Panc1 (cell line): ENCODE results near the gene CRTC1. TPM values are rescaled to one million over a fixed set of nuclear protein-coding genes. Genes with fewer than 3 reads are reported as not detected.

Source experiments
- ATAC-seq: fragments of 200-7000 bp; cut with Tn5 transposase; 2 replicates; pipeline ENCODE4 v1.9.1; 2020; ENCODE audit warnings: mild to moderate bottlenecking, moderate library complexity
- BruUV-seq: library from RNA; stranded (reverse); fragments of 400-500 nt; replicated peaks from 2 replicates; lab custom pipeline; 2021; lab: Mats Ljungman, UMichigan
- CTCF ChIA-PET: fragments of 300-600 bp; sonication (Branson Sonifier 250); formaldehyde crosslinking; loops from one replicate; lab custom pipeline; 2022; ENCODE audit warnings: antibody characterized with exemption; lab: Charles Lee
- POLR2A ChIA-PET: fragments of 300-600 bp; sonication (Branson Sonifier 250); formaldehyde crosslinking; loops from one replicate; lab custom pipeline; 2022; ENCODE audit warnings: antibody characterized with exemption; lab: Charles Lee
- DNase-seq: peaks from one replicate; pipeline ENCODE4 v3.0.0-alpha.2; 2010; ENCODE audit warnings: low read depth, low spot score
- H3K27ac ChIP-seq: 2 replicates; pipeline ENCODE4 v1.5.1; 2011; ENCODE audit warnings: mild to moderate bottlenecking, low read length, inconsistent platforms
- H3K27me3 ChIP-seq: fragments of 200-500 bp; sonication (Bioruptor generic); 2 replicates; pipeline ENCODE4 v1.6.0; 2014; ENCODE audit warnings: low read length, inconsistent platforms; ENCODE audit not compliant: control insufficient read depth, insufficient read depth
- H3K36me3 ChIP-seq: fragments of 200-500 bp; sonication (Bioruptor generic); 2 replicates; pipeline ENCODE4 v1.5.1; 2014; ENCODE audit warnings: inconsistent platforms, mild to moderate bottlenecking, low read length, moderate library complexity; ENCODE audit not compliant: control insufficient read depth, insufficient read depth
- H3K4me1 ChIP-seq: 2 replicates; pipeline ENCODE4 v1.5.1; 2011; ENCODE audit warnings: inconsistent platforms, mild to moderate bottlenecking, low read length, moderate library complexity; ENCODE audit not compliant: control insufficient read depth, insufficient read depth
- H3K4me3 ChIP-seq, 2 experiments: 2 replicates each; pipeline ENCODE4 v1.5.1; 2011 to 2012; ENCODE audit warnings: low read depth in 2 of 2, low read length in 2 of 2, mild to moderate bottlenecking in 2 of 2, inconsistent platforms in 1 of 2, moderate library complexity in 1 of 2
- H3K9me3 ChIP-seq: fragments of 200-500 bp; sonication (Bioruptor generic); 2 replicates; pipeline ENCODE4 v1.5.1; 2014; ENCODE audit warnings: low read depth, mild to moderate bottlenecking, inconsistent platforms, low read length, moderate library complexity; ENCODE audit not compliant: control insufficient read depth, insufficient read depth
- POLR2AphosphoS5 ChIP-seq: IDR thresholded peaks from 2 replicates; pipeline ENCODE4 v1.6.1; 2012; ENCODE audit warnings: mild to moderate bottlenecking, low read depth, low read length, moderate library complexity
- SIN3A ChIP-seq: IDR thresholded peaks from 2 replicates; pipeline ENCODE4 v1.6.1; 2012; ENCODE audit warnings: low read depth, mild to moderate bottlenecking, low read length, moderate library complexity, borderline replicate concordance; ENCODE audit not compliant: insufficient read depth
- TCF7L2 ChIP-seq: IDR thresholded peaks from 2 replicates; pipeline ENCODE4 v1.6.1; 2011; ENCODE audit warnings: mild to moderate bottlenecking, low read depth, low read length, inconsistent platforms
- in situ Hi-C: cut with HindIII; loops from 2 replicates; pipeline ENCODE4 v1.10.0; 2016; ENCODE audit warnings: low sequenced_read_pairs, low pct_unique_long_range_greater_than_20kb
- intact Hi-C: fragments of 100-400 bp; cut with micrococcal nuclease; formaldehyde crosslinking; loops from one replicate; pipeline ENCODE4 v1.10.0; 2022; ENCODE audit not compliant: unreplicated experiment
- total RNA-seq: library from RNA; stranded (reverse); gene quantifications from one replicate; pipeline ENCODE4 v1.2.1, GENCODE V29; 2021; ENCODE audit not compliant: unreplicated experiment
- TF ChIP-seq, protein P1 (sequence below): fragments of 450-650 bp; IDR thresholded peaks from 2 replicates; pipeline ENCODE4 v1.5.1; 2017; ENCODE audit warnings: mild to moderate bottlenecking
- TF ChIP-seq, protein P2 (sequence below), 2 experiments: IDR thresholded peaks; 2 replicates each; pipeline ENCODE4 v1.6.1; 2011 to 2012; ENCODE audit warnings: low read depth in 2 of 2, control low read depth in 1 of 2, low read length in 1 of 2, mild to moderate bottlenecking in 1 of 2, moderate library complexity in 1 of 2; ENCODE audit not compliant: insufficient read depth in 1 of 2

The CRTC1 gene
- total RNA-seq, 1 experiment from 2014 or later: 18.2 TPM

DNA sequence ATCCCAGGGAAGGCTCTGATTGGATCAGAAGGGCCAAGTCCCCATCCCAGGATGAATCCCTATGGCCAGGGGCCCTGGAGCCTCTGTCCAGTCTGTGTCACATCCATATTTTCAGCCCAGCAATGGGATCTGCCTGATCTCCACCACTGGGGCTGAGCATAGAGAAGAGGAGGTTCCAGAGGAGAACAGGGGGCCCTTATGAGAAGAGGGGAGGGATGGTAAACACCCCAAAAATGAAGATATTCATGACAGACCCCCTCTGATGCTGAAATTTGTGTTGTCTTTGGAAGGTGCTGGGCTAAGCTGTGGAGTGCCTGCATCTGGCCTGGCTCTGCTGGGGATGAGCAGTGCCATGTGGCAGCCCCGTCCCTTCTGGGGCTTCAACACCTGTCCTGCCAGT lies 32.2 kb upstream of the CRTC1 start:
- POLR2A ChIA-PET: no interaction called here
- CTCF ChIA-PET: no interaction called here
- H3K4me3 ChIP-seq: no peak overlapping the region
- intact Hi-C loops (no loop called here), in situ Hi-C loops (no loop called here)
- no peaks in the 10 kb centered on the region for H3K36me3 ChIP-seq
- H3K27ac ChIP-seq: no peak overlapping the region
- ATAC-seq (0 out of 2 replicates have a peak, but pooled peaks have one; percentile 25), DNase-seq (no peak)
- H3K27me3 ChIP-seq: no peaks in the 10 kb centered on the region
- BruUV-seq: no TSS peak
- TF ChIP-seq POLR2AphosphoS5: no peak
- no peak for TF ChIP-seq TCF7L2
- TF ChIP-seq, protein P1, sequence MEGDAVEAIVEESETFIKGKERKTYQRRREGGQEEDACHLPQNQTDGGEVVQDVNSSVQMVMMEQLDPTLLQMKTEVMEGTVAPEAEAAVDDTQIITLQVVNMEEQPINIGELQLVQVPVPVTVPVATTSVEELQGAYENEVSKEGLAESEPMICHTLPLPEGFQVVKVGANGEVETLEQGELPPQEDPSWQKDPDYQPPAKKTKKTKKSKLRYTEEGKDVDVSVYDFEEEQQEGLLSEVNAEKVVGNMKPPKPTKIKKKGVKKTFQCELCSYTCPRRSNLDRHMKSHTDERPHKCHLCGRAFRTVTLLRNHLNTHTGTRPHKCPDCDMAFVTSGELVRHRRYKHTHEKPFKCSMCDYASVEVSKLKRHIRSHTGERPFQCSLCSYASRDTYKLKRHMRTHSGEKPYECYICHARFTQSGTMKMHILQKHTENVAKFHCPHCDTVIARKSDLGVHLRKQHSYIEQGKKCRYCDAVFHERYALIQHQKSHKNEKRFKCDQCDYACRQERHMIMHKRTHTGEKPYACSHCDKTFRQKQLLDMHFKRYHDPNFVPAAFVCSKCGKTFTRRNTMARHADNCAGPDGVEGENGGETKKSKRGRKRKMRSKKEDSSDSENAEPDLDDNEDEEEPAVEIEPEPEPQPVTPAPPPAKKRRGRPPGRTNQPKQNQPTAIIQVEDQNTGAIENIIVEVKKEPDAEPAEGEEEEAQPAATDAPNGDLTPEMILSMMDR: no peak
- TF ChIP-seq, protein P2, sequence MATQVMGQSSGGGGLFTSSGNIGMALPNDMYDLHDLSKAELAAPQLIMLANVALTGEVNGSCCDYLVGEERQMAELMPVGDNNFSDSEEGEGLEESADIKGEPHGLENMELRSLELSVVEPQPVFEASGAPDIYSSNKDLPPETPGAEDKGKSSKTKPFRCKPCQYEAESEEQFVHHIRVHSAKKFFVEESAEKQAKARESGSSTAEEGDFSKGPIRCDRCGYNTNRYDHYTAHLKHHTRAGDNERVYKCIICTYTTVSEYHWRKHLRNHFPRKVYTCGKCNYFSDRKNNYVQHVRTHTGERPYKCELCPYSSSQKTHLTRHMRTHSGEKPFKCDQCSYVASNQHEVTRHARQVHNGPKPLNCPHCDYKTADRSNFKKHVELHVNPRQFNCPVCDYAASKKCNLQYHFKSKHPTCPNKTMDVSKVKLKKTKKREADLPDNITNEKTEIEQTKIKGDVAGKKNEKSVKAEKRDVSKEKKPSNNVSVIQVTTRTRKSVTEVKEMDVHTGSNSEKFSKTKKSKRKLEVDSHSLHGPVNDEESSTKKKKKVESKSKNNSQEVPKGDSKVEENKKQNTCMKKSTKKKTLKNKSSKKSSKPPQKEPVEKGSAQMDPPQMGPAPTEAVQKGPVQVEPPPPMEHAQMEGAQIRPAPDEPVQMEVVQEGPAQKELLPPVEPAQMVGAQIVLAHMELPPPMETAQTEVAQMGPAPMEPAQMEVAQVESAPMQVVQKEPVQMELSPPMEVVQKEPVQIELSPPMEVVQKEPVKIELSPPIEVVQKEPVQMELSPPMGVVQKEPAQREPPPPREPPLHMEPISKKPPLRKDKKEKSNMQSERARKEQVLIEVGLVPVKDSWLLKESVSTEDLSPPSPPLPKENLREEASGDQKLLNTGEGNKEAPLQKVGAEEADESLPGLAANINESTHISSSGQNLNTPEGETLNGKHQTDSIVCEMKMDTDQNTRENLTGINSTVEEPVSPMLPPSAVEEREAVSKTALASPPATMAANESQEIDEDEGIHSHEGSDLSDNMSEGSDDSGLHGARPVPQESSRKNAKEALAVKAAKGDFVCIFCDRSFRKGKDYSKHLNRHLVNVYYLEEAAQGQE (IDR thresholded peaks at IDR 0.05; ENCODE audit: insufficient read depth in 1 of 2, low read depth in 2 of 2, low read length in 1 of 2): no peak
- no peak for TF ChIP-seq SIN3A
- no peaks in the 10 kb centered on the region for H3K9me3 ChIP-seq
- H3K4me1 ChIP-seq: no peaks in the 10 kb centered on the region

DNA sequence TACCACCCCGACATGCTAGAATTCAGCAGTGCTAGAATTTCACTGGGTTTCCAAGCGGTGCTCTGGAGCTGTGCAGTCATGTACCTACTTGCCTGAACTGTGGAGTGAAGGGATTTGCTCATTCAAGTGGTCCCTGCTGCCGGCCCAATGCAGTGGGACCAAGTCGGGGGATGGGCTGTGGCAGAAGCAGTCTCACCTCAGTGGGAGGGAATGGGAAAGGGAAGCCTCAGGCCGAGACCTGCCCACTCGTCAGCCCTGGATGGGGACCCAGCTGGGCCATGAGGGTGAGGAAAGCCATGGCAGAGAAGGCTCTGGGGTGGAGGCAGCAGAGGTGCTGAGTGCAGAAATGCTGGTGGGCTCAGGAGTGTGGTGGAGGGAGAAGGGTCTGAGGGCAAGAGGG lies 31.7 kb upstream of the CRTC1 start:
- no peaks in the 10 kb centered on the region for H3K4me1 ChIP-seq
- intact Hi-C loops: no loop called here
- H3K4me3 ChIP-seq: no peak overlapping the region
- no TSS peak for BruUV-seq
- H3K27me3 ChIP-seq: no peaks in the 10 kb centered on the region
- in situ Hi-C loops: no loop called here
- POLR2A ChIA-PET: no interaction called here
- no peak for DNase-seq
- no peak overlapping the region for H3K27ac ChIP-seq
- no peak for TF ChIP-seq TCF7L2
- TF ChIP-seq, protein P2 (IDR thresholded peaks at IDR 0.05; ENCODE audit: insufficient read depth in 1 of 2, low read depth in 2 of 2, low read length in 1 of 2): no peak
- TF ChIP-seq SIN3A: no peak
- TF ChIP-seq, protein P1: no peak
- TF ChIP-seq POLR2AphosphoS5: no peak
- H3K9me3 ChIP-seq: no peaks in the 10 kb centered on the region
- CTCF ChIA-PET: no interaction called here
- 0 out of 2 replicates have a peak, but pooled peaks have one; percentile 18 for ATAC-seq
- H3K36me3 ChIP-seq: no peaks in the 10 kb centered on the region
